OCI-LY1 (cell line): ENCODE results near the gene XRN2.

Source experiments
- CTCF ChIP-seq: fragments of 200-600 bp; sonication (generic), shearing (Covaris generic); IDR thresholded peaks from 2 replicates; pipeline ENCODE4 v1.5.1; 2017; ENCODE audit warnings: mild to moderate bottlenecking, antibody characterized with exemption, low read length, moderate library complexity, mixed read lengths
- EZH2 ChIP-seq: fragments of 200-600 bp; sonication (generic), shearing (Covaris generic); IDR thresholded peaks from 2 replicates; pipeline ENCODE4 v1.8.0; 2017; ENCODE audit warnings: borderline replicate concordance, mixed run types, mild to moderate bottlenecking, antibody characterized with exemption, low read length, moderate library complexity, mixed read lengths

GRCh38 chr20:21353236-21353635, 50.1 kb downstream of the XRN2 start:
- TF ChIP-seq CTCF (no peak), EZH2 (no peak)
